ENCODE measurements around the gene RNF111.
"Not testable (repeated sequence)": the region's sequence is repeated elsewhere in the genome, so short reads cannot be mapped to it uniquely, and the experiment has no call there.

The RNF111 gene

GRCh38 chr15:58987491-58988005 is at the start of gene RNF111:
Gene RNF111 (plus strand): TSS chr15:58987663. CDS start chr15:59030823, 43,160 bp downstream.
- DNase-seq = peak; percentile 92

GRCh38 chr15:58947179-58947578 is 40.3 kb upstream of the RNF111 start:
- DNase-seq = no peak

GRCh38 chr15:58951388-58952007 is 36.0 kb upstream of the RNF111 start:
- no peak for DNase-seq

GRCh38 chr15:58952751-58953150 is 34.7 kb upstream of the RNF111 start:
- no peak for DNase-seq

- DNase-seq = peak; percentile 73
Observed at GRCh38 chr15:58957101-58957973, 30.1 kb upstream of the RNF111 start.

- DNase-seq = no peak
Observed at GRCh38 chr15:58958811-58959210, 28.7 kb upstream of the RNF111 start.

- no peak for DNase-seq
Observed at GRCh38 chr15:58962136-58962535, 25.3 kb upstream of the RNF111 start.

GRCh38 chr15:58962662-58963565 is 24.5 kb upstream of the RNF111 start:
- DNase-seq = no peak

GRCh38 chr15:58966698-58967097 is 20.8 kb upstream of the RNF111 start:
- no peak for DNase-seq

- no peak for DNase-seq
Observed at GRCh38 chr15:58967479-58967878, 20.0 kb upstream of the RNF111 start.

- no peak for DNase-seq
Observed at GRCh38 chr15:58977887-58978286, 9.6 kb upstream of the RNF111 start.

- DNase-seq = no peak
Observed at GRCh38 chr15:58980351-58980939, 7.0 kb upstream of the RNF111 start.

GRCh38 chr15:58981808-58982475 is 5.5 kb upstream of the RNF111 start:
- no peak for DNase-seq

GRCh38 chr15:58983261-58983660 is 4.2 kb upstream of the RNF111 start:
- DNase-seq = no peak

GRCh38 chr15:58985443-58985842 is 2.0 kb upstream of the RNF111 start:
- no peak for DNase-seq

GRCh38 chr15:58987036-58987435 is 427 bp upstream of the RNF111 start:
- DNase-seq = no peak

- DNase-seq = peak; percentile 66
Observed at GRCh38 chr15:58988006-58988785, 733 bp downstream of the RNF111 start.

- DNase-seq = no peak
Observed at GRCh38 chr15:58992181-58992580, 4.7 kb downstream of the RNF111 start.

- DNase-seq = no peak
Observed at GRCh38 chr15:58994906-58995453, 7.5 kb downstream of the RNF111 start.

GRCh38 chr15:58999694-59000093 is 12.2 kb downstream of the RNF111 start:
- no peak for DNase-seq

GRCh38 chr15:59000251-59000650 is 12.8 kb downstream of the RNF111 start:
- not testable (repeated sequence) for DNase-seq
